Activated CD8-positive, alpha-beta memory T cell treated with anti-CD3 and anti-CD28 coated beads, Interleukin-2, amount 50 U/mL, for 4 hours (primary cell): ENCODE results near the gene CPTP.

Experiments
- DNase-seq: peaks from one replicate; pipeline ENCODE4 v3.0.0-alpha.2; 2020

Gene CPTP

GRCh38 chr1:1370771-1371300, 46.2 kb downstream of the CPTP start:
- no peak for DNase-seq

GRCh38 chr1:1371364-1371745, 46.8 kb downstream of the CPTP start:
- peak; percentile 50 for DNase-seq

GRCh38 chr1:1371746-1372711, 47.4 kb downstream of the CPTP start:
- DNase-seq: peak; percentile 80

- DNase-seq: no peak
Measured at GRCh38 chr1:1373051-1373814, 48.6 kb downstream of the CPTP start.

GRCh38 chr1:1373815-1374588, 49.4 kb downstream of the CPTP start:
- no peak for DNase-seq

GRCh38 chr1:1374589-1374928, 50.0 kb downstream of the CPTP start:
- no peak for DNase-seq

- DNase-seq: peak; percentile 91
Measured at GRCh38 chr1:1374929-1375662, 50.5 kb downstream of the CPTP start, which contains the start of gene AURKAIP1. Gene AURKAIP1 (minus strand): TSS chr1:1375207. CDS start chr1:1374756, 451 bp downstream.

GRCh38 chr1:1376551-1377226, 52.1 kb downstream of the CPTP start:
- DNase-seq: no peak

- no peak for DNase-seq
Measured at GRCh38 chr1:1377540-1378205, 53.1 kb downstream of the CPTP start.
